ENCODE data around the gene MAP3K12.

Gene MAP3K12

DNA sequence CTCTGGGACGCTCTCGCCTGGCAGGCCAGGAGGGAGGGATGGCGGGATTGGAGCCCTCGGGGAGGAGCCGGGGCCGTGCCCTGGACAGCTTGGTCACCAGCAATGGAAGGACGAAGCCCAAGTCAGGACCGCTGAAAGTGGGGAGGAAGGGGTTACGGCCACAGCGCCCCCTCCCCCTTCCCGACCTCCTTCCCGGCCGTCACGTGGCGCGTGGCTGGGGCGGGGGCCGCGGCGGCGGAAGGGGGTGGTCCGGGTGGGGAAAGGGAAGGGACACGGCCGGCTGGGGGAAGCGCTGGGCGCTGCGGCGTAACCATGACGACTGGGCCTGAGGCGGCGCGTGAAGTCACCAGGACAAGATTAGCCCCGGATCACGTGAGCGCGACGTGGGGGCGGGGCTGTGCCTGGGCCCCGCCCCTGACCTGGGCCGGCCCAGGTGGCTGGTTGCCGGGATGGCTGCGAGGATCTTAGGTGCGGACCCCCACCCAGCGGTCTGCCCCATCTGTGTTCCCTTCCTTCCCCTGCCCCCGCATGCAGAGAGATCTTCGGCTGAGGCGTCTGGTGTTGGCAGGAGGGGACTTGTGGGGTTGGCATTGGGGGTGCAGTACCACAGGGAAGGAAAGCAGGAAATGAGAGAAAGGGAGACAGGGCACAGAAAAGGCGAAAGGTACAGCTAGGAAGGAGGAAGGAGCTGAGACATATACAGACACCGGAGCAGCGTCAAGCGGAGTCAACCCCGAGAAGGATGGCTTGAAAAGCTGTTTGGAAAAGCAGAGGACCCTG lies 6.2 kb downstream of the MAP3K12 start:
- POLR2A ChIA-PET: interaction anchor here (0.9 to 3.4 kb wide), 8 partner anchors 8 to 172 kb away, joined by 3 to 26 read pairs (median 4); partner anchors contain the start of genes AAAS, SP1 and TARBP2
- TF ChIP-seq SUZ12 (IDR thresholded peaks at IDR 0.05) (no peak), L3MBTL2 (conservative IDR thresholded peaks at IDR 0.05) (peak; percentile 77)
- CTCF ChIA-PET: interaction anchor here (1.2 to 1.5 kb wide), 3 partner anchors 16 to 172 kb away, joined by 5 to 7 read pairs (median 6); partner anchors contain the start of gene AAAS
- DNase-seq (ENCODE audit: extremely low spot score): peak; percentile 90

- DNase-seq (ENCODE audit: extremely low spot score): no peak
- ChIA-PET POLR2A (interaction anchor here (0.9 to 3.4 kb wide), 5 partner anchors 9 to 171 kb away, joined by 3 to 26 read pairs (median 4); partner anchors contain the start of genes SP1 and TARBP2), CTCF (interaction anchor here (0.7 to 1.9 kb wide), 3 partner anchors 15 to 19 kb away, joined by 6 to 8 read pairs (median 6); no protein-coding TSS in a partner anchor)
- no peak for TF ChIP-seq FOXK2 (IDR thresholded peaks at IDR 0.05)
- no peak for TF ChIP-seq ELF4 (IDR thresholded peaks at IDR 0.05)
- no peak; the same call in 1 of the 2 replicates for TF ChIP-seq ZNF384 (IDR thresholded peaks at IDR 0.05)
- no peak for TF ChIP-seq SP1 (IDR thresholded peaks at IDR 0.05)
- no peak for TF ChIP-seq LEF1 (IDR thresholded peaks at IDR 0.05; ENCODE audit: borderline replicate concordance)
- no peak for TF ChIP-seq TARDBP (IDR thresholded peaks at IDR 0.05)
- no peak for TF ChIP-seq FOXA1 (IDR thresholded peaks at IDR 0.05)
- no peak for TF ChIP-seq CTBP1 (IDR thresholded peaks at IDR 0.05; ENCODE audit: borderline replicate concordance)
- TF ChIP-seq BHLHE40 (IDR thresholded peaks at IDR 0.05; ENCODE audit: borderline replicate concordance): no peak
- TF ChIP-seq, protein P1, sequence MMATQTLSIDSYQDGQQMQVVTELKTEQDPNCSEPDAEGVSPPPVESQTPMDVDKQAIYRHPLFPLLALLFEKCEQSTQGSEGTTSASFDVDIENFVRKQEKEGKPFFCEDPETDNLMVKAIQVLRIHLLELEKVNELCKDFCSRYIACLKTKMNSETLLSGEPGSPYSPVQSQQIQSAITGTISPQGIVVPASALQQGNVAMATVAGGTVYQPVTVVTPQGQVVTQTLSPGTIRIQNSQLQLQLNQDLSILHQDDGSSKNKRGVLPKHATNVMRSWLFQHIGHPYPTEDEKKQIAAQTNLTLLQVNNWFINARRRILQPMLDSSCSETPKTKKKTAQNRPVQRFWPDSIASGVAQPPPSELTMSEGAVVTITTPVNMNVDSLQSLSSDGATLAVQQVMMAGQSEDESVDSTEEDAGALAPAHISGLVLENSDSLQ (IDR thresholded peaks at IDR 0.05): no peak
- no peak for TF ChIP-seq HDGF (IDR thresholded peaks at IDR 0.05; ENCODE audit: borderline replicate concordance)
- no peak for TF ChIP-seq SUZ12 (IDR thresholded peaks at IDR 0.05)
- TF ChIP-seq ARNT (IDR thresholded peaks at IDR 0.05): no peak
- no peak for TF ChIP-seq NFRKB (IDR thresholded peaks at IDR 0.05)
- no peak for TF ChIP-seq L3MBTL2 (conservative IDR thresholded peaks at IDR 0.05)
- TF ChIP-seq FOXM1 (IDR thresholded peaks at IDR 0.05; ENCODE audit: borderline replicate concordance): no peak
Observed at GRCh38 chr12:53492188-53492587, 7.1 kb downstream of the MAP3K12 start.

DNA sequence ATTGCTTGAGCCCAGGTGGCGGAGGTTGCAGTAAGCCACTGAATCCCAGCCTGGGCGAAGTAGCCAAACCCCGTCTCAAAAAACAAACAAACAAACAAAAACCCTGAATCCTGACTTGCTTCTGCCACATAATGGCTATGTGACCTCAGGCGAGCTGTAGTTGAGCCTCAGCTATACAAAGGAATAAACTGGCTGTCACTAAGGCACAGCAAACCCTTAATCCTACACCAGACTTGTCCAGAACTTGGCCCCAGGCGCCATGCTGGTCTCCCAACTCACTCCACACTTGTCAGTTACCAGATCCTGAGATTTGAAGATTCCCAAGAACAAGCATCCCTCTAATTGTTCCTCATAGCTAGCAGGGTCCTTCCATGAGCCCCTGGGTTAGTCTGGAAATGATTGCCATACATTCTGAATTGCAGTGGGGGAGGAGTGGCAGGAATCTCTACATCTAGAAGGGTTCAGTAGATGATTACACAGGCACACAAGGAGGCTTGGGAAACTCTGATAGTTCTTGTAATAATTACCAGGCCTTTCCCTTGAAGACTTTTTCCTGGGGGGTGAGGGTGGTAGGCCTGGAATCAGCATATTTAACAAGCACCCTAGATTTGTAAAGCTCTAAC lies 9.9 kb downstream of the MAP3K12 start:
- CTCF ChIA-PET: no interaction called here
- DNase-seq (ENCODE audit: extremely low spot score): no peak
- TF ChIP-seq HDGF (IDR thresholded peaks at IDR 0.05; ENCODE audit: borderline replicate concordance) (no peak), FOXM1 (IDR thresholded peaks at IDR 0.05; ENCODE audit: borderline replicate concordance) (no peak), SP1 (IDR thresholded peaks at IDR 0.05) (no peak), FOXK2 (IDR thresholded peaks at IDR 0.05) (no peak), ZNF384 (IDR thresholded peaks at IDR 0.05) (no peak), BHLHE40 (IDR thresholded peaks at IDR 0.05; ENCODE audit: borderline replicate concordance) (no peak), NFRKB (IDR thresholded peaks at IDR 0.05) (no peak), TARDBP (IDR thresholded peaks at IDR 0.05) (no peak), L3MBTL2 (conservative IDR thresholded peaks at IDR 0.05) (no peak), ELF4 (IDR thresholded peaks at IDR 0.05) (no peak), SUZ12 (IDR thresholded peaks at IDR 0.05) (no peak)
- POLR2A ChIA-PET: interaction anchor here (0.6 to 2.6 kb wide), 4 partner anchors 10 to 419 kb away, joined by 3 to 14 read pairs (median 4); partner anchors contain the start of genes MAP3K12 and TARBP2

DNA sequence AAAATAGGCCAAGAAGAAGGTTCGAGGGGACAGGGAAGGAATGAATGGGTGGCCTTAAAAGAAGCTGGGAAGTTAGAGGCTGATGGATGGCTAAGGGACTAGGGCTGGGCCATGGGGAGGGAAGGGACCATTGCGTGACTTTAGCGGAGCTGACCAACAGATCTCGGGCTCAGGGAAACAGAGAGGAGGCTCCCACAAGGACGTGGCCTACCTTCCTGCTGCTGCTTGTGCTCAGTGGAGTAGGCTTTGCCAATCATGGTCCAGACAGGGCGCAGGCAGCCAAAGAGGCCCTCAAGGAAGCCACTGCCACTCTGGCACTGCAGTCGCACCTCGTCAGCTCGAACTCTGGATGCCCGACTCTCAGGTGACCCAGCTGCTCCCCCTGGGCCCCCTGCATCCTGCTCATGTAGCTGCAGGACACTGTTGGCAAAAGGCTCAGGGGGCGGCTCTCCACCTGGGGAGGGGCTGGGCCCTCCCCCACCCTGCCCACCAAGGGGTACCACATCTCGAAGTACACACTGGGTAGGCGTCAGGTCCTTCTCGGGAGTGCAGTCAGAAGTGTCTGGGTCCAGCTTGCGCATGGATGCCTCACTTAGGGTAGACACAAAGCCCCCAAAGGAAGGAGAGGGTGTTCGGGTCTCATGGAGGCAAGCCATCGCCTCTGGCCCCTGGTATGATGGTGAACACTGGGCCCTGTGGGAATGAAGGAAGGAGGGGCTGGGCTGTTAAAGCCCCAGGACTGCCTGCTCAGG lies 12.3 kb downstream of the MAP3K12 start:
- no peak for TF ChIP-seq BHLHE40 (IDR thresholded peaks at IDR 0.05; ENCODE audit: borderline replicate concordance)
- ChIA-PET CTCF (no interaction called here), POLR2A (interaction anchor here (1.2 kb wide), 1 partner anchor 14 kb away, joined by 5 read pairs; the partner anchor contains the start of gene TARBP2)
- no peak for DNase-seq (ENCODE audit: extremely low spot score)

DNA sequence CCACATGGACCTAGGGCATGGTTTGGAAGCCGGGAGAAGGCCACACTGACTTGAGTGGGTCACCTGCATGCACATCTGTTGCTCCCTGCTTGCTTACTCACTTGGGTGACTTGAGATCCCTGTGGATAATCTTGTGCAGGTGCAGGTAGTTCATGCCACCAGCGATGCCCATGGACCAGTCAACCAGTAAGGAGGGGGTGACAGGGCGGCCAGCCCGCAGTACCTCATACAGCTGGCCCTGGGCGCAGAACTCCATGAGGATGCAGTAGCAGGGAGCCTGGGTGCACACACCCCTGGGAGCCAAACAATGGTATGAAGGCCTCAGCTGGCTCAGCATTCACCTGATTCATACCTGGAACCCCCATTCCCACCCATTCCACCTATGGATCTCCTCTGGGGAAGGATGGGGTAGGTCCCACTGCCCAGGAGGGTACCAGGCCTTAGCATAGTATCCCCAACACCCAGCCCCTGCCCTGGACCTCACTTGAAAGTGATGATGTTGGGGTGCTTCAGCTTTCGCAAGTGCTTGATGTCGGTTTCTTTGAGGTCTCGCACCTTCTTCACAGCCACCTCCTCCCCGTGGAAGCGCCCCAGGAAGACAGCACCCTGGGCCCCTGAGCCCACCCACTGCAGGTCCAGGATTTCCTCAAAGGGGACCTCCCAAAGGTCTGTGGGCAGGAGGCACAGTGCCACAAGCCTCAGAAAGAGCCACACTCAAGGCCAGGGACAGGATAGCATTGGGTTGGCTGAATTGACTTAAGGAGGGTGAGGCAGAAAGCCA lies 13.1 kb downstream of the MAP3K12 start:
- TF ChIP-seq FOXA1 (IDR thresholded peaks at IDR 0.05): no peak
- TF ChIP-seq SP1 (IDR thresholded peaks at IDR 0.05): no peak
- TF ChIP-seq FOXK2 (IDR thresholded peaks at IDR 0.05): no peak
- CTCF ChIA-PET: no interaction called here
- DNase-seq (ENCODE audit: extremely low spot score): no peak
- POLR2A ChIA-PET: interaction anchor here (1.2 kb wide), 1 partner anchor 15 kb away, joined by 5 read pairs; the partner anchor contains the start of gene TARBP2

DNA sequence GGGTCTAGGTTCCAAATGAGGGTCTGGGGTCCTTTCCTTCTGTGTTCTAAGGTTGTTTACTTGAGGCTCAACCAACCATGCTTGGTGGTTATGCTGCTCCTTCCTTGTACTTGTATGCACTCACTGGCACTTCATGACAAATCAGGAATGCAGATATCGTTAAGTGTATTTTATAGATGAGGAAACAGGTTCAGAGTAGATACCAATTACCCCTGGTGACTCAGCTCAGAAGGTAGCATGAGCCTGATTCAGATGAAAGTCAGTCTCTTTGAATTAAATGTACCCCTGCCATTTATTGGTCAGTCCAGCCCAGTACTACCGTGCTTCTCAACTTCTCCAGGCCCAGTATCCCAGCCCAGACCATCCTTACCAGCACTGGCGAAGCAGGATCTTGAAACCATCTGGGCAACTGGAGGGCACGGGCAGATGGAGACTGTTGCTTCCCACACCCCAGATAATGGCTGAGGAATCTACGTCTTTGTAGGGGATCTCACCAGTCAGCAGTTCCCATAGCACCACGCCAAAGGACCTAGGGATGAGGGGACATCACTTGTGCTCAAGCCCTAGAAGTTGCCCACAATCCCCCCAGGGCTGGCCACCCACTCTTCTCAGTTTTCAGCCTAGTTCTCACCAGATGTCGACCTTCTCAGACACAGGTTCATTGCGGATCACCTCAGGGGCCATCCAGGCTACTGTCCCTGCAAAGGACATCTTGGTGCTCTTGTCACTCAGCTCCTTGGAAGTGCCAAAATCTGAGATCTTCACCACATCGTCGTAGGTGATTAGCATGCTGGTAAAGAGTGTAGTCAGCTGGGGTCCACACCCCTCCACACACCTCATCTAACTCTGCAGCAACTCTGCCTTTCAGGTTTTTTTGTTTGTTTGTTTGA lies 14.3 kb downstream of the MAP3K12 start:
- DNase-seq (ENCODE audit: extremely low spot score): no peak
- ChIA-PET POLR2A (interaction anchor here (0.6 kb wide), 1 partner anchor 10 kb away, joined by 3 read pairs; no protein-coding TSS in a partner anchor), CTCF (no interaction called here)
- TF ChIP-seq ARNT (IDR thresholded peaks at IDR 0.05) (no peak), BHLHE40 (IDR thresholded peaks at IDR 0.05; ENCODE audit: borderline replicate concordance) (no peak), FOXK2 (IDR thresholded peaks at IDR 0.05) (no peak), SP1 (IDR thresholded peaks at IDR 0.05) (no peak), ZNF384 (IDR thresholded peaks at IDR 0.05) (no peak), SUZ12 (IDR thresholded peaks at IDR 0.05) (no peak), L3MBTL2 (conservative IDR thresholded peaks at IDR 0.05) (no peak), TARDBP (IDR thresholded peaks at IDR 0.05) (no peak), LEF1 (IDR thresholded peaks at IDR 0.05; ENCODE audit: borderline replicate concordance) (no peak), FOXA1 (IDR thresholded peaks at IDR 0.05) (no peak), NFRKB (IDR thresholded peaks at IDR 0.05) (no peak), CTBP1 (IDR thresholded peaks at IDR 0.05; ENCODE audit: borderline replicate concordance) (no peak), HDGF (IDR thresholded peaks at IDR 0.05; ENCODE audit: borderline replicate concordance) (no peak), FOXM1 (IDR thresholded peaks at IDR 0.05; ENCODE audit: borderline replicate concordance) (no peak), ELF4 (IDR thresholded peaks at IDR 0.05) (no peak)
- TF ChIP-seq, protein P1 (IDR thresholded peaks at IDR 0.05): no peak
